Mesendoderm (in vitro differentiated cells): ENCODE results near the gene WNT8B.

ENCODE experiments used
- DNase-seq: peaks from one replicate; pipeline ENCODE4 v3.0.0; 2013
- H2AK5ac ChIP-seq: 2 replicates; pipeline ENCODE4 v1.6.1; 2013; ENCODE audit warnings: low read length, inconsistent platforms
- H2BK120ac ChIP-seq: 2 replicates; pipeline ENCODE4 v1.6.1; 2013; ENCODE audit warnings: low read depth, mild to moderate bottlenecking, low read length, moderate library complexity, mixed read lengths
- H2BK15ac ChIP-seq: replicated peaks from 2 replicates; pipeline ENCODE4 v1.6.1; 2013; ENCODE audit warnings: low read depth, mild to moderate bottlenecking, moderate library complexity
- H2BK5ac ChIP-seq: 2 replicates; pipeline ENCODE4 v1.6.1; 2013; ENCODE audit warnings: low read length, inconsistent platforms
- H3K18ac ChIP-seq: 2 replicates; pipeline ENCODE4 v1.6.1; 2013; ENCODE audit warnings: mild to moderate bottlenecking, low read length, mixed read lengths
- H3K23ac ChIP-seq: one replicate; pipeline ENCODE4 v1.6.1; 2013; ENCODE audit warnings: low read length
- H3K27ac ChIP-seq: 2 replicates; pipeline ENCODE4 v1.5.1; 2013; ENCODE audit warnings: low read depth, mild to moderate bottlenecking, inconsistent platforms, low read length, moderate library complexity
- H3K27me3 ChIP-seq: 2 replicates; pipeline ENCODE4 v1.6.1; 2013; ENCODE audit warnings: low read length, control low read depth, mild to moderate bottlenecking, inconsistent platforms; ENCODE audit not compliant: insufficient read depth, poor library complexity
- H3K36me3 ChIP-seq: 2 replicates; pipeline ENCODE4 v1.6.1; 2013; ENCODE audit warnings: low read length, inconsistent platforms; ENCODE audit not compliant: control insufficient read depth, insufficient read depth
- H3K4ac ChIP-seq: one replicate; pipeline ENCODE4 v1.6.1; 2013; ENCODE audit warnings: low read depth, mild to moderate bottlenecking, low read length, moderate library complexity
- H3K4me1 ChIP-seq: 2 replicates; pipeline ENCODE4 v1.6.1; 2013; ENCODE audit warnings: low read depth, low read length, inconsistent platforms; ENCODE audit not compliant: control insufficient read depth
- H3K4me2 ChIP-seq: 2 replicates; pipeline ENCODE4 v1.6.1; 2013; ENCODE audit warnings: low read length
- H3K4me3 ChIP-seq: 2 replicates; pipeline ENCODE4 v1.5.1; 2013; ENCODE audit warnings: mild to moderate bottlenecking, low read length
- H3K56ac ChIP-seq: one replicate; pipeline ENCODE4 v1.6.1; 2013; ENCODE audit warnings: low read length
- H3K79me1 ChIP-seq: 2 replicates; pipeline ENCODE4 v1.6.1; 2013; ENCODE audit warnings: low read length, inconsistent platforms
- H3K79me2 ChIP-seq: 2 replicates; pipeline ENCODE4 v1.6.1; 2013; ENCODE audit warnings: mild to moderate bottlenecking, low read length; ENCODE audit not compliant: control insufficient read depth, insufficient read depth
- H3K9ac ChIP-seq: 2 replicates; pipeline ENCODE4 v1.6.1; 2013; ENCODE audit warnings: low read length, inconsistent platforms
- H4K5ac ChIP-seq: one replicate; pipeline ENCODE4 v1.6.1; 2013; ENCODE audit warnings: low read length
- H4K8ac ChIP-seq: one replicate; pipeline ENCODE4 v1.6.1; 2013; ENCODE audit warnings: low read depth, mild to moderate bottlenecking, control low read depth, low read length, moderate library complexity
- WGBS: extraction: QIAGEN DNeasy Blood & Tissue Kit; methylation state at CpG from one replicate; pipeline ENCODE4 v1.1.7; 2013; ENCODE audit warnings: low lambda C conversion rate, missing lambda C conversion rate; ENCODE audit not compliant: insufficient coverage; ENCODE audit errors: extremely low coverage; 5-methylcytosine and 5-hydroxymethylcytosine counted together

WNT8B gene

GRCh38 chr10:100498059-100498458 is 35.2 kb downstream of the WNT8B start:
- Histone ChIP-seq H3K4me2 (no peak overlapping the region), H2BK15ac (no peak overlapping the region), H4K8ac (no peak overlapping the region), H3K4me1 (no peaks in the 10 kb centered on the region), H3K4ac (no peak overlapping the region), H3K36me3 (no peaks in the 10 kb centered on the region), H2BK120ac (no peak overlapping the region), H3K79me1 (no peaks in the 10 kb centered on the region), H2BK5ac (no peak overlapping the region), H3K27ac (no peak overlapping the region), H3K56ac (no peak overlapping the region), H3K18ac (no peak overlapping the region), H3K27me3 (no peaks in the 10 kb centered on the region), H3K4me3 (no peak overlapping the region), H3K23ac (no peak overlapping the region), H3K79me2 (no peaks in the 10 kb centered on the region), H4K5ac (no peak overlapping the region), H3K9ac (no peak overlapping the region), H2AK5ac (no peak overlapping the region)
- no peak for DNase-seq
- no CpG with 5 or more reads among the region's 4 CpGs for WGBS

GRCh38 chr10:100501423-100501822 is 38.6 kb downstream of the WNT8B start:
- Histone ChIP-seq H4K8ac (no peak overlapping the region), H4K5ac (no peak overlapping the region), H3K23ac (no peak overlapping the region), H2BK15ac (no peak overlapping the region), H3K79me1 (no peaks in the 10 kb centered on the region), H2AK5ac (no peak overlapping the region), H3K4me1 (no peaks in the 10 kb centered on the region), H3K27ac (no peak overlapping the region), H3K4me2 (no peak overlapping the region), H3K4ac (no peak overlapping the region), H3K27me3 (no peaks in the 10 kb centered on the region), H2BK5ac (no peak overlapping the region), H3K79me2 (no peaks in the 10 kb centered on the region), H2BK120ac (no peak overlapping the region), H3K36me3 (no peaks in the 10 kb centered on the region), H3K9ac (no peak overlapping the region), H3K18ac (no peak overlapping the region), H3K56ac (no peak overlapping the region), H3K4me3 (no peak overlapping the region)
- DNase-seq, result no peak

GRCh38 chr10:100502926-100503494 is 40.2 kb downstream of the WNT8B start:
- H3K18ac ChIP-seq, result no peak overlapping the region
- no peak overlapping the region for H3K4me2 ChIP-seq
- H3K27me3 ChIP-seq, result no peaks in the 10 kb centered on the region
- H4K8ac ChIP-seq, result no peak overlapping the region
- no peaks in the 10 kb centered on the region for H3K79me1 ChIP-seq
- H3K56ac ChIP-seq, result no peak overlapping the region
- H3K23ac ChIP-seq, result no peak overlapping the region
- no peak overlapping the region for H3K4ac ChIP-seq
- H2BK120ac ChIP-seq, result no peak overlapping the region
- H3K4me1 ChIP-seq, result no peaks in the 10 kb centered on the region
- no peak overlapping the region for H2BK15ac ChIP-seq
- H3K79me2 ChIP-seq, result no peaks in the 10 kb centered on the region
- no peak for DNase-seq
- H3K36me3 ChIP-seq, result no peaks in the 10 kb centered on the region
- H2BK5ac ChIP-seq, result no peak overlapping the region
- no peak overlapping the region for H4K5ac ChIP-seq
- WGBS, result no CpG with 5 or more reads among the region's 1 CpG
- no peak overlapping the region for H3K27ac ChIP-seq
- no peak overlapping the region for H3K9ac ChIP-seq
- no peak overlapping the region for H3K4me3 ChIP-seq
- H2AK5ac ChIP-seq, result no peak overlapping the region

- Histone ChIP-seq H4K5ac (no peak overlapping the region), H3K79me1 (no peaks in the 10 kb centered on the region), H3K4ac (no peak overlapping the region), H3K9ac (no peak overlapping the region), H3K4me2 (no peak overlapping the region), H2AK5ac (no peak overlapping the region), H2BK15ac (no peak overlapping the region), H3K18ac (no peak overlapping the region), H3K36me3 (no peaks in the 10 kb centered on the region), H2BK120ac (no peak overlapping the region), H3K27me3 (no peaks in the 10 kb centered on the region), H3K4me3 (no peak overlapping the region), H3K27ac (no peak overlapping the region), H3K23ac (no peak overlapping the region), H4K8ac (no peak overlapping the region), H3K4me1 (no peaks in the 10 kb centered on the region), H3K79me2 (no peaks in the 10 kb centered on the region), H3K56ac (no peak overlapping the region), H2BK5ac (no peak overlapping the region)
- no CpG with 5 or more reads among the region's 5 CpGs for WGBS
- DNase-seq, result no peak
Measured at GRCh38 chr10:100504096-100504495, 41.3 kb downstream of the WNT8B start.

GRCh38 chr10:100505164-100505563 is 42.4 kb downstream of the WNT8B start:
- Histone ChIP-seq H4K5ac (no peak overlapping the region), H3K4me3 (no peak overlapping the region), H3K27ac (no peak overlapping the region), H3K18ac (no peak overlapping the region), H3K56ac (no peak overlapping the region), H3K4me2 (no peak overlapping the region), H2BK120ac (no peak overlapping the region), H3K23ac (no peak overlapping the region), H2AK5ac (no peak overlapping the region), H3K36me3 (no peaks in the 10 kb centered on the region), H4K8ac (no peak overlapping the region), H3K4ac (no peak overlapping the region), H3K27me3 (no peaks in the 10 kb centered on the region), H3K4me1 (no peaks in the 10 kb centered on the region), H2BK15ac (no peak overlapping the region), H3K9ac (no peak overlapping the region), H2BK5ac (no peak overlapping the region), H3K79me1 (no peaks in the 10 kb centered on the region), H3K79me2 (no peaks in the 10 kb centered on the region)
- no peak for DNase-seq
- WGBS, result no CpG with 5 or more reads among the region's 2 CpGs

GRCh38 chr10:100506596-100507356 is 44.0 kb downstream of the WNT8B start:
- no CpG with 5 or more reads among the region's 5 CpGs for WGBS
- H2BK15ac ChIP-seq, result no peak overlapping the region
- no peak overlapping the region for H3K27ac ChIP-seq
- no peak overlapping the region for H3K4ac ChIP-seq
- H2AK5ac ChIP-seq, result no peak overlapping the region
- no peaks in the 10 kb centered on the region for H3K79me1 ChIP-seq
- no peak overlapping the region for H2BK5ac ChIP-seq
- no peak overlapping the region for H3K23ac ChIP-seq
- H3K27me3 ChIP-seq, result no peaks in the 10 kb centered on the region
- H3K9ac ChIP-seq, result no peak overlapping the region
- no peaks in the 10 kb centered on the region for H3K36me3 ChIP-seq
- H4K8ac ChIP-seq, result no peak overlapping the region
- H3K79me2 ChIP-seq, result no peaks in the 10 kb centered on the region
- no peak overlapping the region for H3K4me2 ChIP-seq
- H3K18ac ChIP-seq, result no peak overlapping the region
- H3K4me3 ChIP-seq, result no peak overlapping the region
- no peak overlapping the region for H2BK120ac ChIP-seq
- H3K4me1 ChIP-seq, result no peaks in the 10 kb centered on the region
- H4K5ac ChIP-seq, result no peak overlapping the region
- no peak overlapping the region for H3K56ac ChIP-seq
- no peak for DNase-seq
